ENCODE data around the gene CREG1.

Gene CREG1

GRCh38 chr1:167528057-167528728, 25.4 kb downstream of the CREG1 start:
- Histone ChIP-seq H3K4me3 (ENCODE audit: low read length) (no peak overlapping the region), H3K4me1 (ENCODE audit: control insufficient read depth, insufficient read depth, low read length) (no peaks in the 10 kb centered on the region), H3K9me3 (ENCODE audit: control insufficient read depth, low read length) (peaks cover 12% of the 10 kb centered on the region), H3K36me3 (ENCODE audit: control insufficient read depth, insufficient read depth, low read length, severe bottlenecking) (no peaks in the 10 kb centered on the region), H3K9ac (ENCODE audit: low read length) (no peak overlapping the region), H3K27me3 (replicated peaks; ENCODE audit: control insufficient read depth, insufficient read depth, low read length) (peaks cover 26% of the 10 kb centered on the region)
- DNase-seq (ENCODE audit: low read depth), result no peak

DNA sequence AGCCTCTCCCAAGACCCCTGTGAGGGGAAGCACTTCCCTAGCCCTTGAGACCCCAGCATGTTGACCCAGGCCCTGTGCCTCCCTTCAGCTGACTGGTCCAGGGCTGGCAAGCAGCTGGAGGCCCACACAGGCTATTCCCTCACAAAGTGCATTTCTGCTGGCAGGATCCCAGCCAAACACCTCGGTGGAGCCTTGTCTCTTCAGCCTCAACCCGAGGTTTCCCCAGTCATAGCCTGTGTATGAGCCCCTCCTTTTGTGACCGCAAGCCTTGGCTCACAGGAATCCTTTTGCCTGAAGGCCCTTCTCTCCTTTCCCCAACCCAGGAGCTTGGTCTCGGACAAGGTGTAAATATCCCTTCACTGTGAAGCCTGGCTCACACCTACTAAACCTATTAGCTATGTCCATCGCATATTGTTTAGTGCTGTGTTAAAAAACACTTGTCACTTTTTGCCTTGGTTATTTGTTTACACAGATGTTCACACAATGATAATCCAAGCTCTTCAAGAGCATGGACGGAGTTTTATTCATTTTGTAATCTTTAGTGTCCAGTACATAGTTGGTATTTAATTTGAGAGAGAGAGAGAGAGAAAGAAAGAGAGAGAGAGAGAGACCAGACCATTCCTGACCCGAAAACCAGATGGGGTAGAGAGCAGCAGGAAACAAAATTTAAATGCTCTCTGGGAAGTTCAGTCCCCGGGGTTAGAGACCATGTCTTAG, 26.7 kb downstream of the CREG1 start:
- no peak for DNase-seq (ENCODE audit: low read depth)
- H3K27me3 ChIP-seq (replicated peaks; ENCODE audit: control insufficient read depth, insufficient read depth, low read length), result peaks cover 26% of the 10 kb centered on the region
- peaks cover 26% of the 10 kb centered on the region for H3K9me3 ChIP-seq (ENCODE audit: control insufficient read depth, low read length)
- no peaks in the 10 kb centered on the region for H3K4me1 ChIP-seq (ENCODE audit: control insufficient read depth, insufficient read depth, low read length)
- H3K4me3 ChIP-seq (ENCODE audit: low read length), result no peak overlapping the region
- H3K9ac ChIP-seq (ENCODE audit: low read length), result no peak overlapping the region
- H3K36me3 ChIP-seq (ENCODE audit: control insufficient read depth, insufficient read depth, low read length, severe bottlenecking), result no peaks in the 10 kb centered on the region

DNA sequence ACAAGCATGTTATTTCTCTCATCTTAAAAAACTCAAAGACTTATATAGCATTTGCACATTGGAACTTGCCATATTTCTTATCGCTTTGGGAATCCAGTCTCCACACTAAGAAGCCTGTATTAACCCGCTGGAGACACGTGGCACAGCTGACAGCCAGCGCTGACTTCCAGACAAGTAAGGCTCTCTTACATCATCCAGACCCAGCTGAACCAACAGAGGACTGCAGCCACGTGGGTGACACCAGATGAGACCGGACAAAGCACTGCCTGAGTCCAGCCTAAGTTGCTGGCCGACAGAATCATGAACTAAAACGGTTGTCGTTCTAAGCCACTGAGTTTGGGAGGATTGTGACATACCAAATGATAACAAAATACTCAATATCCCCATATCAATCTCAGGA, 28.9 kb downstream of the CREG1 start:
- Histone ChIP-seq H3K4me3 (ENCODE audit: low read length) (no peak overlapping the region), H3K9ac (ENCODE audit: low read length) (no peak overlapping the region), H3K36me3 (ENCODE audit: control insufficient read depth, insufficient read depth, low read length, severe bottlenecking) (no peaks in the 10 kb centered on the region), H3K4me1 (ENCODE audit: control insufficient read depth, insufficient read depth, low read length) (no peaks in the 10 kb centered on the region), H3K9me3 (ENCODE audit: control insufficient read depth, low read length) (peaks cover 26% of the 10 kb centered on the region), H3K27me3 (replicated peaks; ENCODE audit: control insufficient read depth, insufficient read depth, low read length) (peaks cover 22% of the 10 kb centered on the region)
- no peak for DNase-seq (ENCODE audit: low read depth)

GRCh38 chr1:167522246-167522645, 31.3 kb downstream of the CREG1 start:
- no peak for DNase-seq (ENCODE audit: low read depth)
- peaks cover 26% of the 10 kb centered on the region for H3K9me3 ChIP-seq (ENCODE audit: control insufficient read depth, low read length)
- no peak overlapping the region for H3K9ac ChIP-seq (ENCODE audit: low read length)
- H3K4me1 ChIP-seq (ENCODE audit: control insufficient read depth, insufficient read depth, low read length), result no peaks in the 10 kb centered on the region
- no peak overlapping the region for H3K4me3 ChIP-seq (ENCODE audit: low read length)
- H3K36me3 ChIP-seq (ENCODE audit: control insufficient read depth, insufficient read depth, low read length, severe bottlenecking), result no peaks in the 10 kb centered on the region
- peaks cover 23% of the 10 kb centered on the region for H3K27me3 ChIP-seq (replicated peaks; ENCODE audit: control insufficient read depth, insufficient read depth, low read length)

GRCh38 chr1:167520711-167521206, 32.8 kb downstream of the CREG1 start:
- Histone ChIP-seq H3K9ac (ENCODE audit: low read length) (no peak overlapping the region), H3K9me3 (ENCODE audit: control insufficient read depth, low read length) (peaks cover 26% of the 10 kb centered on the region), H3K36me3 (ENCODE audit: control insufficient read depth, insufficient read depth, low read length, severe bottlenecking) (no peaks in the 10 kb centered on the region), H3K27me3 (replicated peaks; ENCODE audit: control insufficient read depth, insufficient read depth, low read length) (peaks cover 17% of the 10 kb centered on the region), H3K4me3 (ENCODE audit: low read length) (no peak overlapping the region), H3K4me1 (ENCODE audit: control insufficient read depth, insufficient read depth, low read length) (no peaks in the 10 kb centered on the region)
- DNase-seq (ENCODE audit: low read depth), result no peak

DNA sequence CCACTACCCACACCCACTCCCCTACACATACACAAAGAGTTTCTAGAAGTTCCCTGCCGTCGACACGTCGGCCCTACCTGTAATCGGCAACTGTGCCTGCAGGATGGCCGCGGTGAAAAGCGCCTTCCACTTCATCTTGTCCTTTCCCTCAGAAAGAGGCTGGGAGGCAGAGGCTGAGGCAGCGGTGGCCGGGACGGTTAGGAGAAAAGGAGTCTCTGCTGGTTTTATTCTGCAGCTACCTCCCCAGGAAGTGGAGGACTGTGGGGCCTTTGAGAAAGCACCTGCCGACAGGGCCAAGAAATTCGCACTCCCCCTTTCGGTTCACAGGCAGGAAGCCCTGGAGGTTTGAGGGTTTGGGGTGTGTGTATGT, 35.2 kb downstream of the CREG1 start, which contains the start of gene CD247:
CD247 (minus strand) TSS at position 199 of the 370 bp plus-strand sequence; CDS start at position 135, 64 bp downstream.
- Histone ChIP-seq H3K4me1 (ENCODE audit: control insufficient read depth, insufficient read depth, low read length) (no peaks in the 10 kb centered on the region), H3K27me3 (replicated peaks; ENCODE audit: control insufficient read depth, insufficient read depth, low read length) (peaks cover 9% of the 10 kb centered on the region), H3K9me3 (ENCODE audit: control insufficient read depth, low read length) (peaks cover 15% of the 10 kb centered on the region), H3K36me3 (ENCODE audit: control insufficient read depth, insufficient read depth, low read length, severe bottlenecking) (no peaks in the 10 kb centered on the region), H3K9ac (ENCODE audit: low read length) (no peak within 1 kb of the TSS), H3K4me3 (ENCODE audit: low read length) (no peak within 1 kb of the TSS)
- DNase-seq (ENCODE audit: low read depth), result no peak

- H3K4me1 ChIP-seq (ENCODE audit: control insufficient read depth, insufficient read depth, low read length), result no peaks in the 10 kb centered on the region
- DNase-seq (ENCODE audit: low read depth), result no peak
- peaks cover 9% of the 10 kb centered on the region for H3K27me3 ChIP-seq (replicated peaks; ENCODE audit: control insufficient read depth, insufficient read depth, low read length)
- H3K9ac ChIP-seq (ENCODE audit: low read length), result no peak overlapping the region
- no peaks in the 10 kb centered on the region for H3K36me3 ChIP-seq (ENCODE audit: control insufficient read depth, insufficient read depth, low read length, severe bottlenecking)
- H3K9me3 ChIP-seq (ENCODE audit: control insufficient read depth, low read length), result peaks cover 9% of the 10 kb centered on the region
- no peak overlapping the region for H3K4me3 ChIP-seq (ENCODE audit: low read length)
Observed at GRCh38 chr1:167517535-167518330, 35.8 kb downstream of the CREG1 start.

DNA sequence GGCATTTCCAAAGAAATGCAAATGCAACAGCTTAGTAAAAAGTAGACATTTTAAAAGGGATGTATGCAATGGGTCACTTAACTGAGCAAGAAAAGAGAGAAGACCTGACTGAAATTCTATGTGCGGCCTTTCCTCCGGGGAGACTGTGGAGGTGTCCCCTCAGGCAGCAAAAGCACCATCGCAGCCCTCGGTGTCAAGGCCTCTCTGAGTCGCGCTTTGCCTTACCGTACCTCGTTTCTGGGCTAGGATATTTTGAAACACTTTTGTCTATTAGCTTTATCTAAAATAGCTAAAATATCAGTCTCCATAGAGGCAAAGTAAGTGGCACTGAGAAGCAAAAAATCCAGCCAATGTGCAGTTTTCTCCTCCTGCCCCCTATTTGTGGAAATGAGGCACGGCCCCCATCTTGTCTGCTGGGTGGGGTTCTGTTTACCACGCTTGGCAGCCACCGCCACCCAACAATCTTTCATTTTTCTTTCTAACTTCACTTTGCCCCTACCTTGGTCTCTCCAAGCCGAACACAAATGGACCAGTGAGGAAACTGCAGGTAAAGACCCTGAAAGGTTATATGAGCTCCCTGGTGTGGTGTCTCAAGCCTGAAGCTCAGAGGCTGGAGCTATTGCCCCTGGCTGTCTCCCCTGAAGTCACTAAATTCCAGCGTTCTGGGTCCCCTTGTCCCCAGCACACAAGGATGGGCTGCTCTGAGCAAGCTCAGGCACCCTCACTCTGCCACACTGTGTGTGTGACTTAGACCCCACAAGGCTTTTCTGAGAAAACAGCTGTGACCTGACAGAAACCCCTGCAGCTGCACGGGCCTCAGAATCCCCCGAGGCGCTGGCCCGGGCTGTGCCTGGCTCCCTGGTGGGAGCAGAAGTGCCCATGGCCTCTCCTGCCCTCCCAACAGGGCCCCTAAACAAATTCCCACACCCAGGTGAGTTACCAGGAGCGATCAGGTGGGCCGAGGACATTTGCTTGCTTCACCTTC, 36.9 kb downstream of the CREG1 start:
- H3K27me3 ChIP-seq (replicated peaks; ENCODE audit: control insufficient read depth, insufficient read depth, low read length), result peaks cover 15% of the 10 kb centered on the region
- H3K4me1 ChIP-seq (ENCODE audit: control insufficient read depth, insufficient read depth, low read length), result no peaks in the 10 kb centered on the region
- no peaks in the 10 kb centered on the region for H3K36me3 ChIP-seq (ENCODE audit: control insufficient read depth, insufficient read depth, low read length, severe bottlenecking)
- H3K9ac ChIP-seq (ENCODE audit: low read length), result no peak overlapping the region
- no peaks in the 10 kb centered on the region for H3K9me3 ChIP-seq (ENCODE audit: control insufficient read depth, low read length)
- DNase-seq (ENCODE audit: low read depth), result no peak
- no peak overlapping the region for H3K4me3 ChIP-seq (ENCODE audit: low read length)

GRCh38 chr1:167515893-167516321, 37.7 kb downstream of the CREG1 start:
- Histone ChIP-seq H3K9me3 (ENCODE audit: control insufficient read depth, low read length) (no peaks in the 10 kb centered on the region), H3K27me3 (replicated peaks; ENCODE audit: control insufficient read depth, insufficient read depth, low read length) (peaks cover 20% of the 10 kb centered on the region), H3K4me3 (ENCODE audit: low read length) (no peak overlapping the region), H3K36me3 (ENCODE audit: control insufficient read depth, insufficient read depth, low read length, severe bottlenecking) (no peaks in the 10 kb centered on the region), H3K9ac (ENCODE audit: low read length) (no peak overlapping the region), H3K4me1 (ENCODE audit: control insufficient read depth, insufficient read depth, low read length) (no peaks in the 10 kb centered on the region)
- no peak for DNase-seq (ENCODE audit: low read depth)

DNA sequence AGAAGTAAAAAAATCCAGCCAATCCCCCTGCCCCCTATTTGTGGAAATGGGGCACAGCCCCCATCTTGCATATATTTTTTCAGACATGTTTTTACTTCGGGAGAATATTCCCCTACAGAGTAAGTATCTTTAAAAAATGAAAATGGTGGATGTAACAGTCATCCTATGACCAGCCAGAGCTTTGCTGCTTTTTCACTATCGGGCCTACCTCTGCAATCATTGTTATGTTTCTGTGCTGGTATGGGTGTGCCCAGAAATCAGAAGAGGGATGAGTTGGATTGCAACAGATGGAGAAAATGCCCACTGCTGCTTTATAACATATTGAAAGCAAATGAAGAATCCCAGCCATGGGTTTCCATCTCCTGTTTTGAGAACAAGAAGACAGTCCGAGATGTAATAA, 38.1 kb downstream of the CREG1 start:
- Histone ChIP-seq H3K36me3 (ENCODE audit: control insufficient read depth, insufficient read depth, low read length, severe bottlenecking) (no peaks in the 10 kb centered on the region), H3K9ac (ENCODE audit: low read length) (no peak overlapping the region), H3K4me1 (ENCODE audit: control insufficient read depth, insufficient read depth, low read length) (no peaks in the 10 kb centered on the region), H3K9me3 (ENCODE audit: control insufficient read depth, low read length) (no peaks in the 10 kb centered on the region), H3K27me3 (replicated peaks; ENCODE audit: control insufficient read depth, insufficient read depth, low read length) (peaks cover 24% of the 10 kb centered on the region), H3K4me3 (ENCODE audit: low read length) (no peak overlapping the region)
- DNase-seq (ENCODE audit: low read depth), result no peak
